Tibial artery (tissue), 4 donors: Measurements from ENCODE around the gene PEX13.
"Not testable (repeated sequence)": the region's sequence is repeated elsewhere in the genome, so short reads cannot be mapped to it uniquely, and the experiment has no call there.

Experiments used
- DNase-seq, 2 donors: peaks; one replicate each; pipeline ENCODE4 v3.0.0-alpha.2; 2019
- H3K27ac ChIP-seq, 2 donors: fragments of 200-600 bp; sonication (generic) in 1 of 2; 1 replicate in 1 of 2; 2 replicates in 1 of 2; pipeline ENCODE4 v1.5.1; 2018 to 2019; ENCODE audit warnings: mild to moderate bottlenecking in 1 of 2
- H3K27me3 ChIP-seq, 2 donors: fragments of 200-600 bp; sonication (generic) in 1 of 2; one replicate each; pipeline versions ENCODE4 v1.5.1 to v1.6.0; 2016 to 2019
- H3K36me3 ChIP-seq, 3 donors: fragments of 200-600 bp; sonication (generic) in 2 of 3; one replicate each; pipeline ENCODE4 v1.5.1; 2016 to 2019; ENCODE audit warnings: mild to moderate bottlenecking in 2 of 3
- H3K4me1 ChIP-seq, 4 donors: fragments of 200-600 bp; sonication (generic) in 2 of 4; 1 replicate in 3 of 4; 2 replicates in 1 of 4; pipeline ENCODE4 v1.5.1; 2016 to 2019
- H3K4me3 ChIP-seq, 2 donors: fragments of 200-600 bp; sonication (generic) in 1 of 2; 1 replicate in 1 of 2; 2 replicates in 1 of 2; pipeline ENCODE4 v1.5.1; 2018 to 2019; ENCODE audit warnings: mild to moderate bottlenecking in 2 of 2
- H3K9me3 ChIP-seq, 3 donors: fragments of 200-600 bp; sonication (generic) in 1 of 3; one replicate each; pipeline ENCODE4 v1.5.1; 2016 to 2019
- intact Hi-C: fragments of 100-400 bp; cut with DNase I; formaldehyde crosslinking; loops from one replicate; pipeline ENCODE4 v1.15.0; 2023; ENCODE audit warnings: low total_unique reads
- TF ChIP-seq, protein P1 (sequence below), 2 experiments: fragments of 200-600 bp in 1 of 2; fragments of 450-650 bp in 1 of 2; IDR thresholded peaks; one replicate each; pipeline ENCODE4 v1.5.1; 2017 to 2019; ENCODE audit warnings: antibody characterized with exemption in 2 of 2, mild to moderate bottlenecking in 1 of 2, moderate library complexity in 1 of 2

Gene PEX13

DNA sequence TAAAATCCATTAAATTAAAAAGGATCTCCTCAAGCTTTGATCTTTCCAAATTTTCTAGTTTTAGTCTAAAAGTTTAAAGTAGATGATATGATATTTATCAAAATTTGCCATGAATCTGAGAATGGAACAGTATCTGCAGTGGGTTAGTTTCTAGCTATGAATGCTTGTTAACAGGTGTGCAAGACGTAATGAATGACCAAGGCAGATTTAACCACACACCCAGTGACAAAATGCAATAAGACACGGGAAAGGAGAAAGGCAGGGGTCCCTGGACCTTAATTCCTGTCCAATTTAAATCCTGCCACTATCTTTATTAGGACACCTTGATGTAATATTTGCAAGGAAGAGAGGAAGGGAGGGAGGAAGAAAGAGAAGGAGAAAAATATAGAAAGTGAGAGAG, 30.5 kb upstream of the PEX13 start:
- no peak overlapping the region for H3K4me3 ChIP-seq
- no peaks in the 10 kb centered on the region for H3K4me1 ChIP-seq
- no peaks in the 10 kb centered on the region for H3K27me3 ChIP-seq
- peaks cover 0 to 7% (median 0%) of the 10 kb centered on the region in 3 donors for H3K9me3 ChIP-seq
- intact Hi-C loops = no loop called here
- TF ChIP-seq, protein P1, sequence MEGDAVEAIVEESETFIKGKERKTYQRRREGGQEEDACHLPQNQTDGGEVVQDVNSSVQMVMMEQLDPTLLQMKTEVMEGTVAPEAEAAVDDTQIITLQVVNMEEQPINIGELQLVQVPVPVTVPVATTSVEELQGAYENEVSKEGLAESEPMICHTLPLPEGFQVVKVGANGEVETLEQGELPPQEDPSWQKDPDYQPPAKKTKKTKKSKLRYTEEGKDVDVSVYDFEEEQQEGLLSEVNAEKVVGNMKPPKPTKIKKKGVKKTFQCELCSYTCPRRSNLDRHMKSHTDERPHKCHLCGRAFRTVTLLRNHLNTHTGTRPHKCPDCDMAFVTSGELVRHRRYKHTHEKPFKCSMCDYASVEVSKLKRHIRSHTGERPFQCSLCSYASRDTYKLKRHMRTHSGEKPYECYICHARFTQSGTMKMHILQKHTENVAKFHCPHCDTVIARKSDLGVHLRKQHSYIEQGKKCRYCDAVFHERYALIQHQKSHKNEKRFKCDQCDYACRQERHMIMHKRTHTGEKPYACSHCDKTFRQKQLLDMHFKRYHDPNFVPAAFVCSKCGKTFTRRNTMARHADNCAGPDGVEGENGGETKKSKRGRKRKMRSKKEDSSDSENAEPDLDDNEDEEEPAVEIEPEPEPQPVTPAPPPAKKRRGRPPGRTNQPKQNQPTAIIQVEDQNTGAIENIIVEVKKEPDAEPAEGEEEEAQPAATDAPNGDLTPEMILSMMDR (IDR thresholded peaks at IDR 0.05) = no peak
- peaks cover 0 to 7% (median 0%) of the 10 kb centered on the region in 3 donors for H3K36me3 ChIP-seq
- no peak for DNase-seq
- no peak overlapping the region for H3K27ac ChIP-seq

DNA sequence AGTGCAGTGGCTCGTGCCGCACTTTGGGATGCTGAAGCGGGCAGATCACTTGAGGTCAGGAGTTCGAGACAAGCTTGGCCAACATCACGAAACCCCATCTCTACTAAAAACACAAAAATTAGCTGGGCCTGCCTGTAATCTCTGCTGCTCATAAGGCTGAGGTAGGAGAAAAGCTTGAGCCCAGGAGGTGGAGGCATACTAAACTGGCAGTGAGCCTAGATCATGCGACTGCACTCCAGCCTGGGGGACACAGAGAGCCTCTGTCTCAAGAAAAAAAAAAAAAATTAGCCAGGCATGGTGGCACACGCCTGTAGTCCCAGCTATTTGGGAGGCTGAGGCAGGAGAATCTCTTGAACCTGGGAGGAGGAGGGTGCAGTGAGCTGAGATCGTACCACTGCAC, 29.9 kb upstream of the PEX13 start:
- not testable (repeated sequence) for H3K36me3 ChIP-seq, DNase-seq

DNA sequence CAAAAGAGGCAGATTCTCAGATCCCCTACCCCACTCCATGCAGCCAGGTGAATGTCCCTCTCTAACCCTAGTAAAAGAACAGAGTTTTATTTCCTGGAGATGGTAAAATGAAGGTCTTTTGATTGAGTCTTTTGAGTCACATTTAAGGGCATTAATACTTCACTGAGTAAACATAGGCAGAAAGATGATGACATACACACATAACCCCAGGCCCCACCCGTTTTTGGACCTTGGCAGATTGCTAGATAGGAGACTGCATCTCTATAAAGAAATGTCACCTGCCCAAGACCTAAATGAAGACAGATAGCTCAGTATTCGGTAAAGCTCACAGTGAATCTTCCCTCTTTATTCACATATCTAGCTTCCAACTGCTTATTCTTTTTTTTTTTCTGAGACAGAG, 28.3 kb upstream of the PEX13 start:
- TF ChIP-seq, protein P1 (IDR thresholded peaks at IDR 0.05) = no peak
- no peak overlapping the region for H3K27ac ChIP-seq

More for the DNA sequence above, 29.9 kb upstream of the PEX13 start:
- H3K27me3 ChIP-seq, H3K4me1 ChIP-seq, intact Hi-C loops, H3K27ac ChIP-seq, H3K4me3 ChIP-seq, H3K9me3 ChIP-seq: not testable (repeated sequence)

DNA sequence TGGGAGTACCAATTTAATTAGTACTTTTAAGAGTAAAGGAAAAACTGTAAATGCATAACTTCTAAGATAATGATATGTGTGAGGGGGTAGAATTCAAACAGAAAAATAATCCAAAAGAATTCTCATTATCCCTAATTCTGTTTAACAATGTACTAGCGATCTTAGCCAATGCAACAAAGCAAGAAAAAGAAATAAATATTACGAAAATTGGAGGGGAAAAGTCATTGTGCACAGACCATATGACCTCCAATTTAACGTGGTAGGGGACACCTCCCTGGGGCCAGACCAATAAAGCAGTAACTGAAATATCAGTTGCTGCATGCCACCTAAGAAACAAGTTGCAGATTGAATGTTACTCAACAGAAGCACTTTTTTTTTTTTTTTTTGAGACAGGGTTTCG, 25.9 kb upstream of the PEX13 start:
- H3K9me3 ChIP-seq = peaks cover 0 to 9% (median 0%) of the 10 kb centered on the region in 3 donors
- no peak overlapping the region for H3K27ac ChIP-seq
- H3K27me3 ChIP-seq = no peaks in the 10 kb centered on the region
- H3K4me1 ChIP-seq = no peaks in the 10 kb centered on the region
- DNase-seq = no peak
- H3K36me3 ChIP-seq = peaks cover 0 to 8% (median 0%) of the 10 kb centered on the region in 3 donors
- intact Hi-C loops = no loop called here
- TF ChIP-seq, protein P1 (IDR thresholded peaks at IDR 0.05) = no peak
- H3K4me3 ChIP-seq = no peak overlapping the region

More for the DNA sequence above, 28.3 kb upstream of the PEX13 start:
- H3K9me3 ChIP-seq = peaks cover 0 to 9% (median 0%) of the 10 kb centered on the region in 3 donors
- H3K4me3 ChIP-seq = no peak overlapping the region
- no peaks in the 10 kb centered on the region for H3K4me1 ChIP-seq
- DNase-seq = no peak
- peaks cover 0 to 8% (median 0%) of the 10 kb centered on the region in 3 donors for H3K36me3 ChIP-seq
- intact Hi-C loops = no loop called here
- H3K27me3 ChIP-seq = no peaks in the 10 kb centered on the region

DNA sequence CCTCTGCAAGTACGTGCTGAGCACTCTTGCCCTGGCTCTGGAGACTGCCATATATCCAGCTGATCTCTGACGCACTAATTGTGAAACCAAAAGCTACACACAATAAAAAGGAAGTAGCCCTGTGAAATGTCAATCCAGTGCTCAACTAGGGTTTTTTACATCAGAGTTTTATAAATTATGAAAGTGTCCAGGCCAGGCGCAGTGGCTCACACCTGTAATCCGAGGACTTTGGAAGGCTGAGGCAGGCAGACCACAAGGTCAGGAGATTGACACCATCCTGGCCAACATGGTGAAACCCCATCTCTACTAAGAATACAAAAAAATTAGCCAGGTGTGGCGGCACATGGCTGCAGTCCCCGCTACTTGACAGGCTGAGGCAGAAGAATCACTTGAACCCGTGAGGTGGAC, 24.5 kb upstream of the PEX13 start:
- Histone ChIP-seq H3K9me3 (peaks cover 0 to 9% (median 0%) of the 10 kb centered on the region in 3 donors), H3K36me3 (peaks cover 0 to 8% (median 0%) of the 10 kb centered on the region in 3 donors), H3K27me3 (no peaks in the 10 kb centered on the region), H3K4me3 (no peak overlapping the region), H3K27ac (no peak overlapping the region), H3K4me1 (no peaks in the 10 kb centered on the region)
- DNase-seq = no peak
- TF ChIP-seq, protein P1 (IDR thresholded peaks at IDR 0.05) = no peak
- intact Hi-C loops = no loop called here

DNA sequence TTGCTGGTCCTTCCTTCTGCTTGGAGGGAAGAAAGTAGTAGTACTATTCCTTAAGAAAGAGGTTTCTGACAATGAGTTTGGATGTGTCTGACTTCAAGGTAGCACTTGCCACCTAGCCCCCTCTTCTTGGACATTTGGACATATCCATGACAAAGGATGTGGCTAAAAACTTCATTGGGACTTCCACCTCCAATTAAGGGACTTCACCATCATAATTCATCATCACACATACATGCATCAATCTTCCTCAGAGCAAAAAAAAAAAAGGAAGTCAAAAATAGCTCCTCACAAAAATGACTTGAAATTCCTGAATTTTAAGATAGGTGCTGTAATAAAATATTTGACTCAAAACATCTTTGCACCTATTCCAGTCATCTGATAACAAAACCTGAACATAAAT, 23.4 kb upstream of the PEX13 start:
- Histone ChIP-seq H3K4me1 (no peaks in the 10 kb centered on the region), H3K27ac (no peak overlapping the region), H3K36me3 (peaks cover 0 to 8% (median 0%) of the 10 kb centered on the region in 3 donors), H3K27me3 (no peaks in the 10 kb centered on the region), H3K4me3 (no peak overlapping the region), H3K9me3 (peaks cover 0 to 9% (median 0%) of the 10 kb centered on the region in 3 donors)
- TF ChIP-seq, protein P1 (IDR thresholded peaks at IDR 0.05) = no peak
- intact Hi-C loops = no loop called here
- DNase-seq = no peak
